ENCODE measurements around the gene TRMT61A.
A peak's percentile ranks its signal among the peaks of the same experiment; 100 is the strongest.

The TRMT61A gene

GRCh38 chr14:103521438-103521950, 7.5 kb upstream of the TRMT61A start:
- Histone ChIP-seq H3K79me2 (ENCODE audit: insufficient read depth, low read length) (no peaks in the 10 kb centered on the region), H3F3A (ENCODE audit: insufficient read depth) (0 out of 2 replicates have a peak, but pooled peaks cover 8% of the 10 kb centered on the region), H3K36me3 (ENCODE audit: low read length) (no peaks in the 10 kb centered on the region), H3K27me3 (ENCODE audit: low read length) (no peaks in the 10 kb centered on the region), H3K4me3 (ENCODE audit: insufficient read depth, low read length, poor library complexity, severe bottlenecking) (peak overlapping the region; percentile 55), H3K9me2 (replicated peaks; ENCODE audit: insufficient read depth, low read length) (no peaks in the 10 kb centered on the region), H3K9ac (ENCODE audit: low read length) (peak overlapping the region; percentile 42; the same call in 1 of the 2 replicates), H2AFZ (ENCODE audit: low read depth, low read length, severe bottlenecking) (no peak overlapping the region), H4K20me1 (ENCODE audit: low read depth, low read length) (no peaks in the 10 kb centered on the region), H3K4me2 (ENCODE audit: low read depth, low read length, poor library complexity, severe bottlenecking) (peak overlapping the region; percentile 61), H3K27ac (ENCODE audit: low read depth, low read length) (no peak overlapping the region), H3K9me3 (ENCODE audit: insufficient read depth, low read length) (no peaks in the 10 kb centered on the region)
- TF ChIP-seq CTCF (IDR thresholded peaks at IDR 0.05; ENCODE audit: insufficient read depth, low read length, poor library complexity, severe bottlenecking) (no peak), EZH2phosphoT487 (conservative IDR thresholded peaks at IDR 0.05; ENCODE audit: low read length) (no peak)

- no peaks in the 10 kb centered on the region for H3K27me3 ChIP-seq (ENCODE audit: low read length)
- no peak overlapping the region for H3K27ac ChIP-seq (ENCODE audit: low read depth, low read length)
- 0 out of 2 replicates have a peak, but pooled peaks cover 8% of the 10 kb centered on the region for H3F3A ChIP-seq (ENCODE audit: insufficient read depth)
- no peaks in the 10 kb centered on the region for H3K79me2 ChIP-seq (ENCODE audit: insufficient read depth, low read length)
- H3K4me2 ChIP-seq (ENCODE audit: low read depth, low read length, poor library complexity, severe bottlenecking), result no peak overlapping the region
- H3K9me2 ChIP-seq (replicated peaks; ENCODE audit: insufficient read depth, low read length), result no peaks in the 10 kb centered on the region
- H3K9ac ChIP-seq (ENCODE audit: low read length), result no peak overlapping the region
- H3K36me3 ChIP-seq (ENCODE audit: low read length), result no peaks in the 10 kb centered on the region
- TF ChIP-seq EZH2phosphoT487 (conservative IDR thresholded peaks at IDR 0.05; ENCODE audit: low read length) (no peak), CTCF (IDR thresholded peaks at IDR 0.05; ENCODE audit: insufficient read depth, low read length, poor library complexity, severe bottlenecking) (no peak)
- H2AFZ ChIP-seq (ENCODE audit: low read depth, low read length, severe bottlenecking), result no peak overlapping the region
- H3K4me3 ChIP-seq (ENCODE audit: insufficient read depth, low read length, poor library complexity, severe bottlenecking), result no peak overlapping the region
- H3K9me3 ChIP-seq (ENCODE audit: insufficient read depth, low read length), result no peaks in the 10 kb centered on the region
- H4K20me1 ChIP-seq (ENCODE audit: low read depth, low read length), result no peaks in the 10 kb centered on the region
Observed at GRCh38 chr14:103521951-103522563, 6.9 kb upstream of the TRMT61A start.

- Histone ChIP-seq H3K9ac (ENCODE audit: low read length) (no peak within 1 kb of the TSS), H4K20me1 (ENCODE audit: low read depth, low read length) (no peaks in the 10 kb centered on the region), H3K4me3 (ENCODE audit: insufficient read depth, low read length, poor library complexity, severe bottlenecking) (peak within 1 kb of the TSS; percentile 55), H3F3A (ENCODE audit: insufficient read depth) (0 out of 2 replicates have a peak, but pooled peaks cover 8% of the 10 kb centered on the region), H3K4me2 (ENCODE audit: low read depth, low read length, poor library complexity, severe bottlenecking) (peak within 1 kb of the TSS; percentile 61), H3K79me2 (ENCODE audit: insufficient read depth, low read length) (no peaks in the 10 kb centered on the region), H3K27me3 (ENCODE audit: low read length) (no peaks in the 10 kb centered on the region), H3K36me3 (ENCODE audit: low read length) (no peaks in the 10 kb centered on the region), H3K9me3 (ENCODE audit: insufficient read depth, low read length) (no peaks in the 10 kb centered on the region), H3K27ac (ENCODE audit: low read depth, low read length) (no peak within 1 kb of the TSS), H3K9me2 (replicated peaks; ENCODE audit: insufficient read depth, low read length) (no peaks in the 10 kb centered on the region), H2AFZ (ENCODE audit: low read depth, low read length, severe bottlenecking) (no peak within 1 kb of the TSS)
- no peak for TF ChIP-seq EZH2phosphoT487 (conservative IDR thresholded peaks at IDR 0.05; ENCODE audit: low read length)
- no peak for TF ChIP-seq CTCF (IDR thresholded peaks at IDR 0.05; ENCODE audit: insufficient read depth, low read length, poor library complexity, severe bottlenecking)
Observed at GRCh38 chr14:103522649-103523574, 6.1 kb upstream of the TRMT61A start, which contains the start of gene CKB. CKB (minus strand) TSS chr14:103522830; CDS start chr14:103522493, 337 bp downstream.

Data from SU-DHL-6 (cell line).